ENCODE measurements around the gene NXN.
"Not testable (repeated sequence)": the region's sequence is repeated elsewhere in the genome, so short reads cannot be mapped to it uniquely, and the experiment has no call there.

The NXN gene

GRCh38 chr17:760371-760770 lies 219.2 kb downstream of the NXN start:
- no peak for DNase-seq (ENCODE audit: low spot score)

GRCh38 chr17:759964-760363 lies 219.6 kb downstream of the NXN start:
- no peak for DNase-seq (ENCODE audit: low spot score)

- not testable (repeated sequence) for DNase-seq (ENCODE audit: low spot score)
Observed at GRCh38 chr17:756010-756567, 223.5 kb downstream of the NXN start.

- DNase-seq (ENCODE audit: low spot score), result not testable (repeated sequence)
Observed at GRCh38 chr17:755319-755961, 224.1 kb downstream of the NXN start.

- no peak for DNase-seq (ENCODE audit: low spot score)
Observed at GRCh38 chr17:753418-753817, 226.2 kb downstream of the NXN start.

GRCh38 chr17:752620-753219 lies 226.9 kb downstream of the NXN start:
- DNase-seq (ENCODE audit: low spot score), result no peak

- DNase-seq (ENCODE audit: low spot score), result peak; percentile 75
Observed at GRCh38 chr17:752002-752619, 227.5 kb downstream of the NXN start, which contains the start of gene GEMIN4. GEMIN4 (minus strand) TSS chr17:752264; CDS start chr17:752142, 122 bp downstream.

- no peak for DNase-seq (ENCODE audit: low spot score)
Observed at GRCh38 chr17:751269-752001, 228.1 kb downstream of the NXN start.

GRCh38 chr17:750431-751037 lies 229.0 kb downstream of the NXN start:
- no peak for DNase-seq (ENCODE audit: low spot score)

- not testable (repeated sequence) for DNase-seq (ENCODE audit: low spot score)
Observed at GRCh38 chr17:749359-749758, 230.2 kb downstream of the NXN start.
